ENCODE data around the gene RAB27A. TPM values are rescaled to one million over a fixed set of nuclear protein-coding genes. Genes with fewer than 3 reads are reported as not detected.

Gene RAB27A
- total and polyA plus RNA-seq, 2 donors (not counting 3 experiments of a cell fraction or from before 2014, with no cell fraction given) = 7.3 to 30.9 TPM

DNA sequence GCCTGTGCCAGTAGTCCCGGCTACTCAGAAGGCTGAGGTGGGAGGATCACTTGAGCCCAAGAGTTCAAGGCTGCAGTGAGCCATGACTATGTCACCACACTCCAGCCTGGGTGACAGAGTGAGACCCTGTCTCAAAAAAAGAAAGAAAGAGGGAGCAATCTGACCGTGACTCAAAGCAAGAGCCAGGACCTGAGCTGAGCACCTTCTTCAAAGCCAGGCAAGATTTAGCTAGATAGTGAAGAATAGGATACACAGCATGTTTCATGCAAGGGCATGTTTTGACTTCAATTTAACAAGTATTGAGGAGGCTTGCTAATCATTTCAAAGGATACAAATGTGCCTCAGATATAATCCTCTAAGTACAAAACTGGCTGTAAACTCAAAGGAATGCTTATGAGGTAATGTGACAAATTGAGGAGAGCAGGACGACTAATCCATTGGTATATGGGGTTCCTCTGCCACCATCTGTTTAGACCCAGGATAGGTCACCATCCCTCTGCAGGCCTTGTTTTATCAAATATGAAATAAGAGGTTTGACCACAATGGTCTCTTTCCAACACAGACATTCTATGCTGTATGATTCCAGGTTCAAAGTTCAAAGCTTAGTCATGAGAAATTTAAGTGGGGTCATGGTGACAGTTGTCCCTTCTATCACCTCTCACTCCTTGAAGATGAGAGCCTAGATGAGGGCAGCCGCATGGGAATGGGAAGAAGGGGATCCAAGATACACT, 33.2 kb downstream of the RAB27A start:
- dilution Hi-C loops (cut with MboI; ENCODE audit: extremely low pct_ligation_motif_present, low sequenced_read_pairs) = no loop called here
- TF ChIP-seq MAX (IDR thresholded peaks at IDR 0.05; ENCODE audit: insufficient read depth, insufficient read length) (no peak), POLR2A (IDR thresholded peaks at IDR 0.05; ENCODE audit: low read depth, low read length) (no peak), EZH2 (IDR thresholded peaks at IDR 0.05; ENCODE audit: borderline replicate concordance, low read depth, low read length, severe bottlenecking) (no peak), FOS (IDR thresholded peaks at IDR 0.05; ENCODE audit: borderline replicate concordance, insufficient read depth, low read length) (no peak), GATA2 (IDR thresholded peaks at IDR 0.05; ENCODE audit: insufficient read depth, insufficient read length, low read depth, low read length) (no peak), MYC (IDR thresholded peaks at IDR 0.05; ENCODE audit: low read depth, low read length) (no peak), POLR2AphosphoS5 (IDR thresholded peaks at IDR 0.05; ENCODE audit: insufficient read depth, low read depth, low read length) (no peak), JUN (IDR thresholded peaks at IDR 0.05; ENCODE audit: borderline replicate concordance, insufficient read depth, insufficient read length, low read depth) (no peak), CTCF (IDR thresholded peaks at IDR 0.05; ENCODE audit: extremely low read depth in 1 of 2, insufficient read depth in 1 of 2, low read depth in 1 of 2, low read length in 2 of 2) (no peak)
- BruUV-seq (replicated peaks) = no TSS peak
- no peak for FAIRE-seq
- Histone ChIP-seq H3K27ac (ENCODE audit: insufficient read depth, low read depth, low read length) (no peak overlapping the region), H3K9me1 (replicated peaks; ENCODE audit: control insufficient read depth, extremely low read depth, insufficient read depth, low read length) (no peaks in the 10 kb centered on the region), H4K20me1 (replicated peaks; ENCODE audit: control insufficient read depth, extremely low read depth, insufficient read depth, low read length) (no peaks in the 10 kb centered on the region), H2AFZ (ENCODE audit: low read depth, low read length) (no peak overlapping the region), H3K36me3 (ENCODE audit: control insufficient read depth in 2 of 2, extremely low read depth in 1 of 2, insufficient read depth in 2 of 2, low read length in 2 of 2) (no peaks in the 10 kb centered on the region), H3K9me3 (replicated peaks; ENCODE audit: control insufficient read depth, insufficient read depth, low read length) (no peaks in the 10 kb centered on the region), H3K79me2 (ENCODE audit: control insufficient read depth, insufficient read depth, low read length) (no peaks in the 10 kb centered on the region), H3K27me3 (ENCODE audit: control insufficient read depth in 2 of 2, insufficient read depth in 2 of 2, low read length in 2 of 2) (no peaks in the 10 kb centered on the region), H3K9ac (replicated peaks; ENCODE audit: extremely low read depth, insufficient read depth, low read length) (no peak overlapping the region), H3K4me1 (ENCODE audit: control insufficient read depth, extremely low read depth, insufficient read depth, low read length) (no peaks in the 10 kb centered on the region), H3K4me2 (ENCODE audit: insufficient read depth, low read length) (no peak overlapping the region), H3K4me3 (replicated peaks in 1 of 3; ENCODE audit: insufficient read depth in 1 of 3, low read depth in 1 of 3, low read length in 3 of 3) (no peak overlapping the region)
- DNase-seq (ENCODE audit: low read depth, low spot score) = no peak
- POLR2A ChIA-PET = no interaction called here
- intact Hi-C loops (cut with micrococcal nuclease) = no loop called here
- CTCF ChIA-PET = interaction anchor here (1.4 to 1.9 kb wide), 2 partner anchors 11 to 15 kb away, joined by 3 to 8 read pairs; no protein-coding TSS in a partner anchor
